Hepatocyte (in vitro differentiated cells): ENCODE results near the gene PCNX4.

Source experiments
- EZH2 ChIP-seq: fragments of 200-600 bp; sonication (generic); IDR thresholded peaks from 2 replicates; pipeline ENCODE4 v1.6.1; 2016; ENCODE audit warnings: antibody characterized with exemption, mild to moderate bottlenecking, borderline replicate concordance
- EZH2phosphoT487 ChIP-seq: fragments of 200-600 bp; sonication (generic); IDR thresholded peaks from one replicate; pipeline ENCODE4 v1.6.1; 2018; ENCODE audit warnings: antibody characterized with exemption, mild to moderate bottlenecking, low read depth, moderate library complexity; ENCODE audit not compliant: unreplicated experiment, severe bottlenecking
- TF ChIP-seq, protein P1 (sequence below): fragments of 200-600 bp; sonication (generic); IDR thresholded peaks from 2 replicates; pipeline ENCODE4 v1.5.1; 2016; ENCODE audit warnings: antibody characterized with exemption, mild to moderate bottlenecking; ENCODE audit not compliant: poor library complexity

DNA sequence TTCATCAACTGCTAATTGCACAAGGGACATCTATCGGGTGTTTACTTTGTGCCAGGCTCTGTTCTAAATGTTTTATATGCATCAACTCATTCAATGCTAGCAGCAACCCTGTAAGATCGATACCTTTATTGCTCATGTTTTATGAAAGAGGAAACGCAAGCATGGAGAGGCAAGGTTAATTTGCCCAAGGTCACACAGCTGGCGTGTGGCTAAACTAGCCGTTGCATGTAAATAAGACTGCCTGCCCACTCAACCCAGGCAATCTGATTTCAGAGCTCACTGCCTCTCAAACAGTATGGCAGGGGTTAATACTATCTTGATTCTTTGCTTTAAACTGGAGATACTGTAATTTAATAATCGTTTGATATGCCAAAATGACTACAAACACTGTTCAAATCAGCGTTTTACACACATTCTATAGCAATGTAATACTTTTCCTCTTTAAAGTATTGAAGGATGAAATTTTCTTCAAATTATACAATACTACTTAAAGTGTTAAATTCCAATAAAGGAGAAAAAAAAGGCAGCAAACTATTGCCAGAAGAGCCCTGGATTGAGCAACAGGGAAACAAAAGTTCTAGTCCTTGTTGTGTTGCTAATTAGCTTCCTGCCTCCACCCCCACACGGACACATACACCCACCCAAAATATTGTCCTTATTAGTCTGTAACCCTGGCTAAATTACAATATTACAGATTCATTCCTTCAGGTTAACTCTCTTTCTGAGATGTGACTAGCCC, 112.5 kb downstream of the PCNX4 start:
- TF ChIP-seq, protein P1, sequence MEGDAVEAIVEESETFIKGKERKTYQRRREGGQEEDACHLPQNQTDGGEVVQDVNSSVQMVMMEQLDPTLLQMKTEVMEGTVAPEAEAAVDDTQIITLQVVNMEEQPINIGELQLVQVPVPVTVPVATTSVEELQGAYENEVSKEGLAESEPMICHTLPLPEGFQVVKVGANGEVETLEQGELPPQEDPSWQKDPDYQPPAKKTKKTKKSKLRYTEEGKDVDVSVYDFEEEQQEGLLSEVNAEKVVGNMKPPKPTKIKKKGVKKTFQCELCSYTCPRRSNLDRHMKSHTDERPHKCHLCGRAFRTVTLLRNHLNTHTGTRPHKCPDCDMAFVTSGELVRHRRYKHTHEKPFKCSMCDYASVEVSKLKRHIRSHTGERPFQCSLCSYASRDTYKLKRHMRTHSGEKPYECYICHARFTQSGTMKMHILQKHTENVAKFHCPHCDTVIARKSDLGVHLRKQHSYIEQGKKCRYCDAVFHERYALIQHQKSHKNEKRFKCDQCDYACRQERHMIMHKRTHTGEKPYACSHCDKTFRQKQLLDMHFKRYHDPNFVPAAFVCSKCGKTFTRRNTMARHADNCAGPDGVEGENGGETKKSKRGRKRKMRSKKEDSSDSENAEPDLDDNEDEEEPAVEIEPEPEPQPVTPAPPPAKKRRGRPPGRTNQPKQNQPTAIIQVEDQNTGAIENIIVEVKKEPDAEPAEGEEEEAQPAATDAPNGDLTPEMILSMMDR: no peak
- TF ChIP-seq EZH2phosphoT487 (no peak), EZH2 (no peak)
